Measurements from ENCODE around the gene PALD1.

The PALD1 gene

DNA sequence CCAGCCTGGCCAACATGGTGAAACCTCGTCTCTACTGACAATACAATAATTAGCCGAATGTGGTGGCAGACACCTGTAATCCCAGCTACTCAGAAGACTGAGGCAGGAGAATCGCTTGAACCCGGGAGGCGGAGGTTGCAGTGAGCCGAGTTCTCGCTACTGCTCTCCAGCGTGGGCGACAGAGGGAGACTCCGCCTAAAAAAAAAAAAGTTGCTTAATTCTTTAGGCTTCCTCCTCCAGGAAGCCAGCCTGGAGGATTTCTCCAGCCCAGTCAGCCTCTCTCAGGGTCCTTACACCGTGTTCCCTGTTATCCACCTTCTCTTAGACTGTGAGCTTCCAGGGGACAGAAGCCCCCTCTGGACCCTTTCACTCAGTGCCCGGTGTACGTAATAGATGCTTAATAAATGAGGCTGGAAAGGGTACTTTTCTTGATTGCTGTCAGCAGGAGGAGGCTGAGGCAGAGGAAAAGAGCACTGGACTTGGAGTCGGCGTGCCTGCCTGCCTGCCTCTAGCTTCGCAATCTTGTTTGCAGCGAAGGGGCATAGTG is 20.7 kb upstream of the PALD1 start:
- DNase-seq (ENCODE audit: low read depth): no peak
- TF ChIP-seq, protein P1, sequence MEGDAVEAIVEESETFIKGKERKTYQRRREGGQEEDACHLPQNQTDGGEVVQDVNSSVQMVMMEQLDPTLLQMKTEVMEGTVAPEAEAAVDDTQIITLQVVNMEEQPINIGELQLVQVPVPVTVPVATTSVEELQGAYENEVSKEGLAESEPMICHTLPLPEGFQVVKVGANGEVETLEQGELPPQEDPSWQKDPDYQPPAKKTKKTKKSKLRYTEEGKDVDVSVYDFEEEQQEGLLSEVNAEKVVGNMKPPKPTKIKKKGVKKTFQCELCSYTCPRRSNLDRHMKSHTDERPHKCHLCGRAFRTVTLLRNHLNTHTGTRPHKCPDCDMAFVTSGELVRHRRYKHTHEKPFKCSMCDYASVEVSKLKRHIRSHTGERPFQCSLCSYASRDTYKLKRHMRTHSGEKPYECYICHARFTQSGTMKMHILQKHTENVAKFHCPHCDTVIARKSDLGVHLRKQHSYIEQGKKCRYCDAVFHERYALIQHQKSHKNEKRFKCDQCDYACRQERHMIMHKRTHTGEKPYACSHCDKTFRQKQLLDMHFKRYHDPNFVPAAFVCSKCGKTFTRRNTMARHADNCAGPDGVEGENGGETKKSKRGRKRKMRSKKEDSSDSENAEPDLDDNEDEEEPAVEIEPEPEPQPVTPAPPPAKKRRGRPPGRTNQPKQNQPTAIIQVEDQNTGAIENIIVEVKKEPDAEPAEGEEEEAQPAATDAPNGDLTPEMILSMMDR (IDR thresholded peaks at IDR 0.05; ENCODE audit: control insufficient read depth, insufficient read depth, low read depth, low read length, missing control alignments): no peak
- H3K4me3 ChIP-seq (ENCODE audit: control insufficient read depth, low read depth, low read length): no peak overlapping the region

DNA sequence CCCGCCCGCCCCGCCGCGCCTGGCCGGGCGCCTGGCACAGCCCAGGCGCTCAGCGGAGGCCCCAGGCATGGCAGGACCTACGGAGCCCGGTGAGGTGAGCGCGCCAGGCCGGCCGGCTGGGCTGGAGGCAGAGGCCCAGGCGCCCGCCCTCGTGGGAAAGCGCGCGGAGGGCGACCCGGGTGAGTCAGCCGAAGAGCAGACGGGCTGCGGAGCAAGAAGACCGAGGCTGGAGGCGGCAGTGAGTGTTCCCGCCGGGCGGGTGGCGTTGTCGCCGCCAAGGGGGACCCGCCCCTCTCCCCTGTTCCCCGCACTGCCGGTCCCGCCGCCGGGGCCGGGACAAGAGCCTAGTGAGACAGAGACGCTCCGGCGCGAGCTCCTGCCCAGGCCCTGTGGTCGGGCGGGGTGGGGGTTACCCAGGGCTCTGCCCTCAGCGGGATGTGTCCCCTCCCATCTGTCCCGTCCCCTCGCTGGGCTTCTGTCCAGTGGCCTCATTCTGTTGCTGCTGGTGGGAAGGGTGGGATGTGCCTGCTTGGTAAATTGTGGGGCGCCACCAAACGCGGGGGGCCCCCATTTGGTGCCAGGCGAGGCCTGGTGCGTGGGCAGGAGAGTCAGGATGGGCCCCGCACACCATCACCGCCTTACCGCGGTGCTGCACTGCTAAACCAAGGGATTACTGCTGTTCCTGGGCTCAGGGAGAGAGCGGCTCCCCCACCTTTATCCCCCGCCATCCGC is 20.1 kb upstream of the PALD1 start:
- peak; percentile 24 for DNase-seq (ENCODE audit: low read depth)
- TF ChIP-seq, protein P1 (IDR thresholded peaks at IDR 0.05; ENCODE audit: control insufficient read depth, insufficient read depth, low read depth, low read length, missing control alignments): no peak
- no peak overlapping the region; the same call in 1 of the 2 replicates for H3K4me3 ChIP-seq (ENCODE audit: control insufficient read depth, low read depth, low read length)

DNA sequence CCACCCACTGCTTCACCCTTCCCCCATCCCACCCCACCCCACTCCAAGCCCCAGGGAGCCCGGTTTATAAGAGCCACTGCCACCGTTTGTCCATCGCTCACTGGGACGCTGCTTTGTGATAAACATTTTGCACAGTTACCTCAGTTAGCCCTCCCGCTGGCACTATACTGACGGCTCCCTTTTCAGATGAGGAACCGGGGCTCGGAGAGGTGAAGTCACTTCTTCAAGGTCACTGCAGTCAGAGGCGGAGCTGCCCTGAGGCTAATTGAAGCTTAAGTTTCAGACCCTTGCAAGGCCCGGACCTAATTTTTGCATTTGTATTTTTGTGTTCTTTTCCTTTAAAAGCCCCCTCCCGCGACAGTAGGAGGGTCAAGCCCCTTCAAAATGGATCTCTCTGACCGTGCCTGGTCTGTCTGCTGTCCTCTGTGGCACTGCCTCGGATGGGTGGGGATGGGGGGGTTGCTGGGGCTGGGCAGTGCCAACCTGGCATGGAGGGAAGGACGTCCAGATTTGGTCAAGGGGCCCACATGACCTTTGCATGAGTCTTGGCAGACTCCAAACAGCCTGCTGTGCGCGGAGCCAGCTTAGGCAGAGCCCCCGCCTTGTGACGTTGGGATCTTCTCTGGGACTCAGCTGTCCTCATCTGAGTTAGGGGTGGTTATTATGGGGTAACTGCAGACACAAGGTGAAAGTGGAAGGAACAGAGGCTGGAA is 19.4 kb upstream of the PALD1 start:
- DNase-seq (ENCODE audit: low read depth): no peak
- TF ChIP-seq, protein P1 (IDR thresholded peaks at IDR 0.05; ENCODE audit: control insufficient read depth, insufficient read depth, low read depth, low read length, missing control alignments): no peak
- no peak overlapping the region for H3K4me3 ChIP-seq (ENCODE audit: control insufficient read depth, low read depth, low read length)

DNA sequence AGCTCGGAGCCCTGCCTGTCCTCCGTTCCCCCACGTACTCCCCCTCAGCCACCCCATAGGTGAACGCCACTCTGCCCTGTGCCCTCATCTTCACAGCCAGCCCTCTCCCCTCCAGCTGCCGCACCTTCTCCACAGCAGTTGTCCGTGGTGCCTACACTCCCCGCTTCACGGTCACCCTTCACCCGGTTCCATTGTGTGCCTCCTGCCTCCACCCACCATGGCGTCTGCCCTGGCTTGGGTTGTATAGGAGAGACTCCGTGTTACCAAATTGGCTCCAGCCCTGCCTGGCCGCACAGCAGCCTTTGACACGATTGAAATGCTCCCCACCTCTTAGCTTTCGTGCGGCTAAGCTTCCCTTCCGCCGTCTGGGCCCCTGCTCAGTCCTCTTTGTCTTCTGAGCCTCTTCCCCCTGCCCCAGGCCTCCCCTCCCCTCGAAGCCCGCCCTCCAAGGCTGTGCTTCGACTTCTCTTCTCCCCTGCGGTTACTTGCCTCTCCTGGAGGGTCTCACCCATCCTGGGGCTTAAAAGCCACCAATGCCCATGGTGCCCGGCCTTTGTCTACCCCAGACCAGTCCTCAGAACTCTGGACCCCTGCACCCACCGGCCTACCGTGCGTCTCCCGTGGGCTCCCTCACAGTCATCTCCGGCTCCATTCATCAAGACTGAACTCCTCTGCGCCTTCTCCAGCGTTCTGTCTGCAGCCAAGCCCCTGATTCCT is 18.6 kb upstream of the PALD1 start:
- TF ChIP-seq, protein P1 (IDR thresholded peaks at IDR 0.05; ENCODE audit: control insufficient read depth, insufficient read depth, low read depth, low read length, missing control alignments): no peak

DNA sequence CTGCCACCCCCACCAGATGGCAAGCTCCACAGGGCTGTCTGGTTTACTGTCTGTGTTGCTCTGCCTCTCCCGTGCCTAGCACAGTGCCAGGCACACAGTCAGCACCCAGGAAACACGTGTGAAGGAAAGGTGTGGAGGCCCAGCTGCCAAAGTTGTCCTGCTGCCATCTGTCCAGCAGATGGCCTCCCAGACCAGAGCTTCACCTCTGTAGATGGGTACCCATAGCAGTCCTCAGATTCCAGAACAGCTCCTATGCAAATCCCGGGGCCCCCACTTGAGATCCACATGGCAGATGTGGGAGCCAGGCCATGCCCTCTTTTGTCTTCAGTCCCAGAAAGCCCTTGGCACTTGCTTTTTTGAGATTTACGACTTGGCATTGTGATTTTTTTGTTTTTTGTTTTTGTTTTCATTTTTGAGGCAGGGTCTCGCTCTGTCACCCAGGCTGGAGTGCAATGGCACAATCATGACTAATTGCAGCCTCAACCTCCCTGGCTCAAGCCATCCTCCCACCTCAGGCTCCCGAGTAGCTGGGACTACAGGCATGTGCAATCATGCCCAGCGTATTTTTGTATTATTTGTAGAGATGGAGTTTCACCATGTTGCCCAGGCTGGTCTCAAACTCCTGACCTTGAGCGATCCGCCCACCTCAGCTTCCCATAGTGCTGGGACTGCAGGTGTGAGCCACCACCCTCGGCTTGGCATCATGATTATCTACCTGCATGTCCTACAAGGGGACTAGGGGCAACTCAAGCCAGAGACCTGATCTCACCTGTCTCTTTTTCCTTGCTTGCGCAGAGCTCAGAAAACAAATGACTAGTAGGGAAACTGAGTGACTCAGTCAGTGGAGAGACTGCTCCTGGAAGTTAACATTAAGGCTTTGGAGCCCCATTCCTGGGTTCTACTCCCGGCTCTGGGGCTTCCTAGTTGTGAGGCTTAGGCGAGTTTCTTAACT is 16.9 kb upstream of the PALD1 start:
- DNase-seq (ENCODE audit: low read depth): no peak
- H3K4me3 ChIP-seq (ENCODE audit: control insufficient read depth, low read depth, low read length): no peak overlapping the region
- TF ChIP-seq, protein P1 (IDR thresholded peaks at IDR 0.05; ENCODE audit: control insufficient read depth, insufficient read depth, low read depth, low read length, missing control alignments): peak; percentile 86

More for the DNA sequence above, 18.6 kb upstream of the PALD1 start:
- H3K4me3 ChIP-seq (ENCODE audit: control insufficient read depth, low read depth, low read length): no peak overlapping the region
- no peak for DNase-seq (ENCODE audit: low read depth)

Measured in AG09309 (cell line).